Astrocyte (in vitro differentiated cells and primary cell): ENCODE results near the gene ACTG1.

ENCODE experiments used
- EZH2 ChIP-seq: IDR thresholded peaks from 2 replicates; pipeline ENCODE4 v1.6.1; 2012; ENCODE audit warnings: mild to moderate bottlenecking, low read length, inconsistent platforms; ENCODE audit not compliant: insufficient read depth
- TF ChIP-seq, protein P1 (sequence below): IDR thresholded peaks from 2 replicates; pipeline ENCODE4 v1.5.1; 2011; ENCODE audit warnings: low read depth, mild to moderate bottlenecking, inconsistent platforms, low read length, moderate library complexity; ENCODE audit not compliant: insufficient read depth

DNA sequence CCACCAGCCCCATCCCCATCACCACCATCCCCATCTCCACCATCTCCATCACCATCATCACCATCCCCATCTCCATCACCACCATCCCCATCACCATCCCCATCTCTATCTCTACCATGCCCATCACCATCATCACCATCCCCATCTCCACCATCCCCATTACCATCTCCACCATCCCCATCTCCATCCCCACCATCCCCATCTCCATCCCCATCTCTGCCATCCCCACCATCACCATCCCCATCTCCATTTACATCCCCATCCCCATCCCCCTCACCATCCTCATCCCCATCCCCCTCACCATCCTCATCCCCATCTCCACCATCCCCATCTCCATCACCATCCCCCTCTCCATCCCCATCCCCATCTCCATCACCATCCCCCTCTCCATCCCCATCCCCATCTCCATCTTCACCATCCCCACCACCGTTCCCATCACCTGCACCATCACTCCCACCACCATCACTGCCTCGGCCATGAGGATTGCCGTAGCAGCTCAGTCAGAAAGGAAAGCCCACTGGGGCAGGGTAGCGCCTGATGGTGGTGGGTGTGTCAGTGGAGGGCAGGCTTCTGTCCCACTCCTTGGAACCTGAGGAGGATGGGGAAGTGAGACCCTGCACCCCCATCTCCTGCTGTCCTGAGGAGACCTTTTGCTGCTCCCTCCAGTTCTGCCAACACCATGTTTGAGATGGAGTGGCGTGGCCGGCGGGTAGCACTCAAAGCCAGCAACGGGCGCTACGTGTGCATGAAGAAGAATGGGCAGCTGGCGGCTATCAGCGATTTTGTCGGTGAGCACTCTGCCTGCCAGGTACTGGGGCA, 23.1 kb upstream of the ACTG1 start:
- TF ChIP-seq, protein P1, sequence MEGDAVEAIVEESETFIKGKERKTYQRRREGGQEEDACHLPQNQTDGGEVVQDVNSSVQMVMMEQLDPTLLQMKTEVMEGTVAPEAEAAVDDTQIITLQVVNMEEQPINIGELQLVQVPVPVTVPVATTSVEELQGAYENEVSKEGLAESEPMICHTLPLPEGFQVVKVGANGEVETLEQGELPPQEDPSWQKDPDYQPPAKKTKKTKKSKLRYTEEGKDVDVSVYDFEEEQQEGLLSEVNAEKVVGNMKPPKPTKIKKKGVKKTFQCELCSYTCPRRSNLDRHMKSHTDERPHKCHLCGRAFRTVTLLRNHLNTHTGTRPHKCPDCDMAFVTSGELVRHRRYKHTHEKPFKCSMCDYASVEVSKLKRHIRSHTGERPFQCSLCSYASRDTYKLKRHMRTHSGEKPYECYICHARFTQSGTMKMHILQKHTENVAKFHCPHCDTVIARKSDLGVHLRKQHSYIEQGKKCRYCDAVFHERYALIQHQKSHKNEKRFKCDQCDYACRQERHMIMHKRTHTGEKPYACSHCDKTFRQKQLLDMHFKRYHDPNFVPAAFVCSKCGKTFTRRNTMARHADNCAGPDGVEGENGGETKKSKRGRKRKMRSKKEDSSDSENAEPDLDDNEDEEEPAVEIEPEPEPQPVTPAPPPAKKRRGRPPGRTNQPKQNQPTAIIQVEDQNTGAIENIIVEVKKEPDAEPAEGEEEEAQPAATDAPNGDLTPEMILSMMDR, result no peak
- TF ChIP-seq EZH2, result no peak
